Measurements from ENCODE around the gene CTNNAL1.

GRCh38 chr9:108910402-108910801 lies 102.9 kb downstream of the CTNNAL1 start:
- TF ChIP-seq CTCF (IDR thresholded peaks at IDR 0.05; ENCODE audit: low read length) (no peak), EZH2 (IDR thresholded peaks at IDR 0.05; ENCODE audit: borderline replicate concordance, low read length) (no peak)

Measured in OCI-LY1 (cell line).